RWPE1 (cell line): ENCODE data around the gene CALHM3.

Experiments used
- CTCF ChIA-PET: fragments of 350-600 bp; sonication (Branson Sonifier 250); formaldehyde crosslinking; extraction: SDS; loops from one replicate; lab custom pipeline; 2021; lab: Yijun Ruan, JAX
- POLR2A ChIA-PET: fragments of 400-600 bp; formaldehyde crosslinking; extraction: SDS; loops from one replicate; lab custom pipeline; 2020; ENCODE audit warnings: antibody characterized with exemption; ENCODE audit not compliant: low non-redundant PET; lab: Yijun Ruan, JAX
- DNase-seq: peaks from one replicate; pipeline ENCODE4 v3.0.0; 2012; ENCODE audit warnings: low spot score
- H3K27ac ChIP-seq: fragments of 450-650 bp; 2 replicates; pipeline ENCODE4 v1.5.1; 2017
- TF ChIP-seq, protein P1 (sequence below): fragments of 450-650 bp; conservative IDR thresholded peaks from 2 replicates; pipeline ENCODE4 v1.5.1; 2017; ENCODE audit warnings: low read depth, mild to moderate bottlenecking

Gene CALHM3

DNA sequence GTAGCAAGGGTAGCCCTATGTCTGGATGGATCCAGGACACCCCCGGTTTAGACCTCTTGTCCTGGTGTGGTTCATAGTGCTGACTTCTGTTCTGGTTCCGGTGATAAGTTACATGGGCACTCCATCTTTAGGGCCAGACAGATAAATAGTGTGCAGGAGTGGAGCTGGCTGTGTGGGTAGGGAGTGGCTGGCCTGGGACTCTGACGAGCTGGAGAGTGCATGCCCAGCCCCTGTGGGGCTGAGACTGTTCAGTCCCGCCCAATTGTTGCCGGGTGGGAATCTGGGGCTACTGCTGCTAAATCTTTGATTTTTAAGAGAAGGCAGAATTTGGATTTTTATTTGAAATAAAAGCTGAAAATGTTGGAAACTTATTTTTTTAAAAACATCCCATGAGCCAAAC is 55.3 kb downstream of the CALHM3 start:
- POLR2A ChIA-PET = no interaction called here
- CTCF ChIA-PET = no interaction called here
- H3K27ac ChIP-seq = no peak overlapping the region
- TF ChIP-seq, protein P1, sequence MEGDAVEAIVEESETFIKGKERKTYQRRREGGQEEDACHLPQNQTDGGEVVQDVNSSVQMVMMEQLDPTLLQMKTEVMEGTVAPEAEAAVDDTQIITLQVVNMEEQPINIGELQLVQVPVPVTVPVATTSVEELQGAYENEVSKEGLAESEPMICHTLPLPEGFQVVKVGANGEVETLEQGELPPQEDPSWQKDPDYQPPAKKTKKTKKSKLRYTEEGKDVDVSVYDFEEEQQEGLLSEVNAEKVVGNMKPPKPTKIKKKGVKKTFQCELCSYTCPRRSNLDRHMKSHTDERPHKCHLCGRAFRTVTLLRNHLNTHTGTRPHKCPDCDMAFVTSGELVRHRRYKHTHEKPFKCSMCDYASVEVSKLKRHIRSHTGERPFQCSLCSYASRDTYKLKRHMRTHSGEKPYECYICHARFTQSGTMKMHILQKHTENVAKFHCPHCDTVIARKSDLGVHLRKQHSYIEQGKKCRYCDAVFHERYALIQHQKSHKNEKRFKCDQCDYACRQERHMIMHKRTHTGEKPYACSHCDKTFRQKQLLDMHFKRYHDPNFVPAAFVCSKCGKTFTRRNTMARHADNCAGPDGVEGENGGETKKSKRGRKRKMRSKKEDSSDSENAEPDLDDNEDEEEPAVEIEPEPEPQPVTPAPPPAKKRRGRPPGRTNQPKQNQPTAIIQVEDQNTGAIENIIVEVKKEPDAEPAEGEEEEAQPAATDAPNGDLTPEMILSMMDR = no peak
- no peak for DNase-seq
